OCI-LY1 (cell line): ENCODE data around the gene C16orf95.

Source experiments
- H2AFZ ChIP-seq: fragments of 200-600 bp; sonication (generic), shearing (Covaris generic); 2 replicates; pipeline ENCODE4 v1.6.0; 2014; ENCODE audit warnings: antibody characterized with exemption, mild to moderate bottlenecking, low read length
- H3F3A ChIP-seq: fragments of 200-600 bp; sonication (generic), shearing (Covaris generic); 2 replicates; pipeline ENCODE4 v1.6.0; 2014; ENCODE audit warnings: mild to moderate bottlenecking, antibody characterized with exemption, low read length, moderate library complexity; ENCODE audit not compliant: insufficient read depth
- H3K27ac ChIP-seq: fragments of 200-600 bp; sonication (generic); 2 replicates; pipeline ENCODE4 v1.5.1; 2014; ENCODE audit warnings: low read length, mixed run types, mild to moderate bottlenecking, low read depth; ENCODE audit not compliant: poor library complexity, severe bottlenecking
- H3K27me3 ChIP-seq: fragments of 200-600 bp; sonication (generic); 2 replicates; pipeline ENCODE4 v1.6.0; 2014; ENCODE audit warnings: antibody characterized with exemption, mild to moderate bottlenecking, low read length, moderate library complexity; ENCODE audit not compliant: insufficient read depth
- H3K36me3 ChIP-seq: fragments of 200-600 bp; sonication (generic); 2 replicates; pipeline ENCODE4 v1.6.1; 2014; ENCODE audit warnings: mild to moderate bottlenecking, antibody characterized with exemption, low read length, moderate library complexity, mixed read lengths; ENCODE audit not compliant: insufficient read depth
- H3K4me1 ChIP-seq: fragments of 200-600 bp; sonication (generic); 2 replicates; pipeline ENCODE4 v1.5.1; 2014; ENCODE audit warnings: mild to moderate bottlenecking, low read length, moderate library complexity; ENCODE audit not compliant: insufficient read depth, severe bottlenecking
- H3K4me2 ChIP-seq: fragments of 200-600 bp; sonication (generic), shearing (Covaris generic); 2 replicates; pipeline ENCODE4 v1.6.1; 2014; ENCODE audit warnings: low read length
- H3K4me3 ChIP-seq: fragments of 200-600 bp; sonication (generic); 2 replicates; pipeline ENCODE4 v1.5.1; 2014; ENCODE audit warnings: low read length, low read depth, mild to moderate bottlenecking, mixed read lengths; ENCODE audit not compliant: poor library complexity, severe bottlenecking
- H3K79me2 ChIP-seq: fragments of 200-600 bp; shearing (Covaris generic); 2 replicates; pipeline ENCODE4 v1.6.1; 2016; ENCODE audit warnings: mixed run types, low read length, mixed read lengths; ENCODE audit not compliant: insufficient read depth
- H3K9ac ChIP-seq: fragments of 200-600 bp; sonication (generic), shearing (Covaris generic); 2 replicates; pipeline ENCODE4 v1.6.1; 2014; ENCODE audit warnings: mild to moderate bottlenecking, low read length, mixed read lengths
- H3K9me2 ChIP-seq: fragments of 200-600 bp; sonication (generic), shearing (Covaris generic); 2 replicates; pipeline ENCODE4 v1.6.1; 2014; ENCODE audit warnings: low read depth, mild to moderate bottlenecking, low read length, mixed read lengths
- H3K9me3 ChIP-seq: fragments of 200-600 bp; shearing (Covaris generic); 2 replicates; pipeline ENCODE4 v1.6.1; 2014; ENCODE audit warnings: low read length, mixed read lengths
- H4K20me1 ChIP-seq: fragments of 200-600 bp; sonication (generic), shearing (Covaris generic); 2 replicates; pipeline ENCODE4 v1.6.0; 2016; ENCODE audit warnings: mild to moderate bottlenecking, low read length; ENCODE audit not compliant: insufficient read depth
- EZH2 ChIP-seq: fragments of 200-600 bp; sonication (generic), shearing (Covaris generic); IDR thresholded peaks from 2 replicates; pipeline ENCODE4 v1.8.0; 2017; ENCODE audit warnings: borderline replicate concordance, mixed run types, mild to moderate bottlenecking, antibody characterized with exemption, low read length, moderate library complexity, mixed read lengths
- TF ChIP-seq, protein P1 (sequence below): fragments of 200-600 bp; sonication (generic), shearing (Covaris generic); IDR thresholded peaks from 2 replicates; pipeline ENCODE4 v1.5.1; 2017; ENCODE audit warnings: mild to moderate bottlenecking, antibody characterized with exemption, low read length, moderate library complexity, mixed read lengths

The C16orf95 gene

DNA sequence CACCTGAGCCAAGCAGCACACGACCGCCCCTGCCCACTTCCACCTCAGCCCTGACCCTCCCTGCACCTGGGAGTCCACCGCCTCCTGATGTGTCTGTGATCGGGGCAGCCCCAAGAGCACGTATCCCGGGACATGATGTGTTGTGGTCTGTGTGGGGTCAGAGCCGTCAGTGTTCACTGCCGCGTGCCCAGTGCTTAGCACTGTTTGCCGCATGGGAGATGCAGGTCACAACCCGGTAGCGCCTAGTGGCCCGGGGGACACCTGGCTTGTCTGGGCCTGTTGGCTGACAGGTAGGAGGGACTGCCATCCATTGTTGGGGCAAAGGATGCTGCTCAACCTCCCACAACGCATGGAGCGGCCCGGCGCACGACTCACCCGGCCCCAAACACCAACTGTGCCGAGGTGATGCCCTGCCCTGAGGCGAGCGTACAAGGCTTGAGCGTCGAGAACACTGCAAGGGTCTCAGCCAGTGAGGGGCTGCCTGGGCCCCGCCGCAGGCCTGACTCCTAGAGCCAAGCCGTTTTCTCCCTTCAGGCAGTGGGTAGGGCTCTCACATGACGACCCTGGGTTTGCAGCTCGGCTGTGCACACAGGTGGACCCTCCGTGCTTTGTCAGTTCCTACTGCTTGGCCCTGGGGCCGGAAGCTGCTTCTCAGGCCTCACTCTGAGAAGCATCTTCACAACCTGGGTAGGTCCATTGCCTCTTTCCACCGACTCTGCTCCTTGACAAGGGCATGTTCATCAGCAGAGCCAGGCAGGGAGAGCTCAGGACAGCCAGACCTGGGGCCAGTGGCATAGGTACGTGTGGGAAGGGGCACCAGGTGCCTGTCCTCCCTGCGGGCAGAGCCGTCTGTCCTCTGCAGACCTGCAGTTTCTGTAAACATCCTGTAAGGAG, 5.9 kb upstream of the C16orf95 start:
- no peaks in the 10 kb centered on the region for H4K20me1 ChIP-seq
- no peaks in the 10 kb centered on the region for H3F3A ChIP-seq
- H3K9ac ChIP-seq: no peak overlapping the region
- H2AFZ ChIP-seq: no peak overlapping the region
- no peaks in the 10 kb centered on the region for H3K9me3 ChIP-seq
- peaks cover 8% of the 10 kb centered on the region; the same call in 1 of the 2 replicates for H3K79me2 ChIP-seq
- TF ChIP-seq, protein P1, sequence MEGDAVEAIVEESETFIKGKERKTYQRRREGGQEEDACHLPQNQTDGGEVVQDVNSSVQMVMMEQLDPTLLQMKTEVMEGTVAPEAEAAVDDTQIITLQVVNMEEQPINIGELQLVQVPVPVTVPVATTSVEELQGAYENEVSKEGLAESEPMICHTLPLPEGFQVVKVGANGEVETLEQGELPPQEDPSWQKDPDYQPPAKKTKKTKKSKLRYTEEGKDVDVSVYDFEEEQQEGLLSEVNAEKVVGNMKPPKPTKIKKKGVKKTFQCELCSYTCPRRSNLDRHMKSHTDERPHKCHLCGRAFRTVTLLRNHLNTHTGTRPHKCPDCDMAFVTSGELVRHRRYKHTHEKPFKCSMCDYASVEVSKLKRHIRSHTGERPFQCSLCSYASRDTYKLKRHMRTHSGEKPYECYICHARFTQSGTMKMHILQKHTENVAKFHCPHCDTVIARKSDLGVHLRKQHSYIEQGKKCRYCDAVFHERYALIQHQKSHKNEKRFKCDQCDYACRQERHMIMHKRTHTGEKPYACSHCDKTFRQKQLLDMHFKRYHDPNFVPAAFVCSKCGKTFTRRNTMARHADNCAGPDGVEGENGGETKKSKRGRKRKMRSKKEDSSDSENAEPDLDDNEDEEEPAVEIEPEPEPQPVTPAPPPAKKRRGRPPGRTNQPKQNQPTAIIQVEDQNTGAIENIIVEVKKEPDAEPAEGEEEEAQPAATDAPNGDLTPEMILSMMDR: no peak
- TF ChIP-seq EZH2: no peak
- H3K27me3 ChIP-seq: no peaks in the 10 kb centered on the region
- peaks cover 5% of the 10 kb centered on the region; the same call in 1 of the 2 replicates for H3K36me3 ChIP-seq
- H3K27ac ChIP-seq: no peak overlapping the region
- H3K9me2 ChIP-seq: no peaks in the 10 kb centered on the region
- peaks cover 11% of the 10 kb centered on the region for H3K4me1 ChIP-seq
- no peak overlapping the region for H3K4me2 ChIP-seq
- no peak overlapping the region for H3K4me3 ChIP-seq

DNA sequence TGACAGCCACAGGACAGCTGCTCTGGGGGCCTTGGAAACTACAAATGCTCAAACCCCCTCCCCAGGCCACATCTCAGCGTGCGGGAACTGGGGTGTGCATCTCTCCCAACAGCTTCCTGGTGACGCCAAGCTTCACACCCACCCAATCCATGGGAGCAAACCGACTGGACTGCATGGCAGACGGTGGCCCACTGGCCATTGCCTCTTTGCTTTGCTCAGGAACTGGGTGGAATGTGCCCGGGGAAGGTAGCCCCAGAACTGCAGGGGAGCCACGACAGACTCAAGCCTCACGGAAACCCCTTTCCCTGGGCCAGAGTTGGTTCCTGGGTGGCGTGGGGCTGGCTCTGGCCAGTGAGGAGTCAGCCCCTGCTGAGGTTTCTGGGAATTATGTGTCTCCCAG, 5.2 kb upstream of the C16orf95 start:
- Histone ChIP-seq H3F3A (no peaks in the 10 kb centered on the region), H3K27ac (no peak overlapping the region), H2AFZ (no peak overlapping the region), H3K9me3 (no peaks in the 10 kb centered on the region), H3K4me3 (no peak overlapping the region), H3K4me2 (no peak overlapping the region), H3K36me3 (peaks cover 5% of the 10 kb centered on the region; the same call in 1 of the 2 replicates), H3K9ac (no peak overlapping the region), H3K9me2 (no peaks in the 10 kb centered on the region), H3K79me2 (peaks cover 12% of the 10 kb centered on the region), H3K27me3 (no peaks in the 10 kb centered on the region), H3K4me1 (peaks cover 14% of the 10 kb centered on the region), H4K20me1 (no peaks in the 10 kb centered on the region)
- TF ChIP-seq EZH2: no peak
- TF ChIP-seq, protein P1: no peak

DNA sequence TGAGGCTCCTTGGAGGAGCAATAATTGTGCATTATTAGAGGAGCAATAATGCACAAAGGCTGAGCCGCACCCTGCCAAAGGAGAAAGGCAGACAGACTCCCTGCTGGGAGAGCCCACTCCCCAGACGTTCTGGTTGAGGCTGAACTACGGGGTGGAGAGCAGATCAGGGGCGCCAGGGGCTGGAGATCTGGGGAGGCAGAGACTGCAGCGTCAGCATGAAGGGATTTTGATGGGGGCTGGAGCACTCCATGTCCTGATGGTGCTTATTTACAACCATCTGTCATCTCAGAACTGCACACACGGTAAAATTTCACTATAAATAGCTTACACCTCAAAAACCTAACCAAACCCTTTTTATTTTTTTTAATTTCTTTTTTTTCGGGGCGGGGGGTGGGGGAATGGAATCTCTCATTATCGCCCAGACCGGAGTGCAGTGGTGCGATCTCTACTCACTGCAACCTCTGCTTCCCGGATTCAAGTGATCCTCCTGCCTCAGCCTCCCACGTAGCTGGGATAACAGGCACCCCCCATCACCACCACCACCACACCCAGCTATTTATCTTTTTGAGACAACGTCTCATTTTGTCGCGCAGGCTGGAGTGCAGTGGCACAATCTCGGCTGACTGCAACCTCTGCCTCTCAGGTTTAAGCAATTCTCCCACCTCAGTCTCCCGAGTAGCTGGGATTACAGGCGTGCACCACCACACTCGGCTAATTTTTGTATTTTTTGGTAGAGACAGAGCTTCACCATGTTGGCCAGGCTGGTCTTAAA, 4.3 kb upstream of the C16orf95 start:
- Histone ChIP-seq H3F3A (no peaks in the 10 kb centered on the region), H2AFZ (no peak overlapping the region), H3K9me2 (no peaks in the 10 kb centered on the region), H3K36me3 (peaks cover 5% of the 10 kb centered on the region; the same call in 1 of the 2 replicates), H3K4me1 (peaks cover 15% of the 10 kb centered on the region), H3K27me3 (no peaks in the 10 kb centered on the region), H3K9ac (no peak overlapping the region), H3K27ac (no peak overlapping the region), H3K4me3 (no peak overlapping the region), H3K79me2 (peaks cover 12% of the 10 kb centered on the region), H3K4me2 (no peak overlapping the region), H3K9me3 (no peaks in the 10 kb centered on the region), H4K20me1 (no peaks in the 10 kb centered on the region)
- TF ChIP-seq EZH2: no peak
- TF ChIP-seq, protein P1: no peak
